HG02610 (cell line): ENCODE measurements around the gene SPATA46.

Source experiments
- ATAC-seq: cut with Tn5 transposase; IDR thresholded peaks from one replicate; pipeline ENCODE4 v1.9.1; 2021; ENCODE audit warnings: mild to moderate bottlenecking, moderate library complexity; ENCODE audit not compliant: unreplicated experiment

Gene SPATA46

DNA sequence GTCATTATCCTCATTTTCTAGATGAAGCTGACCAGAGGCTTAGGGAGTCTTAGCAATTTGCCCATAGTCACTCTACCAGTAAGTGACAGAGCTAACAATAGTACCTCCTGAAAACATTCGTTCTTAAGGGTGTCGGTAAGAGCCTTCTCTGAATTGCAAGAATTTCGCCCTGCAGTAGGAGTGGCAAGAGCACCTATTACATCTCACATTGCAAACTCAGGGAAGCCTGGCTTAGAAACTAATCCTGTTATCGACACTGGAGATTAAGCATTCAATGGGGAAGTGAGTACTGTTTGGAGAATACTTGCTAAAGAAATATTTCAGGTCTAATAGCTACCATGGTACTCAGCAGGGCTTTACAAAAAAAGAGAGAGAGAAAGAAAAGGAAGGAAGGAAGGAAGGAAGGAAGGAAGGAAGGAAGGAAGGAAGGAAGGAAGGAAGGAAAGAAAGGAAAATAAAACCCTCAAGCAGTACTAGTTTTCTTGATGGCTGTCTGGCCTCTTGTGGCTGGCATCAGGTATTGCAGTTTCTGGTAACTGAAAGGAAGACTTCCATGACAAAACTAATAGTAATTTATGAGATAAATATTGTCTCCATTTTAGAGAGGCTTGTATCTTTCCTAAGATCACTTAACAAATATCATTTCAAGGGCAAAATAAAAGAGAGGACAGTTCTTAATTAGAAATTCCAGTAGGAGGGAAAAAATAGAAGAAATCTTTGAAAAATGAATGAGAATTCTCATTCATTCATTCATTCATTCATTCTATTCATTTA is 15.3 kb upstream of the SPATA46 start:
- ATAC-seq = no peak

DNA sequence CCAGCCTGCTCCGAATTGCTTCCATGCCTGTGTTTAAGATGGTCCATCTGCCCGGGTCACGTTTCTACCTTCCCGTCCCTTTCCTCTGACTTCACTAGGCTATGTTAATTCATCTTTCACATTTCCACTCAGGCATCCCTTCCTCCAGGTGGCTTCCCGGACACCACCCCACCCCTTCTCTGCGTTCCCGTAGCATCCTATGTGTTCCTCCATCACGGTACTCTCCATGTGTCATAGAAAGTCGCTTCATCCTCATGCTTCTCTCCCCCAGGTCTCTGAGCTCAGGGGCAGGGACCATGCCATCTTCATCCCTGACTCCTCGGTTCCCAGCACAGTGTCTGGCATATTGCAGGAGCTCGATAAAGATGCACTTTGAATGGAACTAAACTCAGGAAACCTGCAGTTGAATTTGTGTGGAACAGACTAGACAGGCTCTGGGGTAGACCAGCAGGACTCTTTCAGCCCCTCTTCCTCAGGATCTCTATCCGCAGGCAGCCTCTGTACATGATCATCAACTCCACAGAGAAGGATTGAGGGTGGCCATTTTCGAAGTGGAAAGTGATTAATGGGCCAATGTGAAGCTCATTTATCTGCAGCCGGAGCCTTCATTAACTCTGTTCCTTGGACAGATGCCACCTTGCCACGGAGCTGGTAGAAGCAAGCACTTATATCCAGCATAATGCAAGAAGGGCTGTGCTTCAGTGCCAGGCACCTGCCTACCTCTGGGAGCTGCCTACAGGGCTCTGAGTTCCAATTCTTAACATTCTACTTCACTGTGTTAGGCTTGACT is 13.9 kb upstream of the SPATA46 start:
- no peak for ATAC-seq

DNA sequence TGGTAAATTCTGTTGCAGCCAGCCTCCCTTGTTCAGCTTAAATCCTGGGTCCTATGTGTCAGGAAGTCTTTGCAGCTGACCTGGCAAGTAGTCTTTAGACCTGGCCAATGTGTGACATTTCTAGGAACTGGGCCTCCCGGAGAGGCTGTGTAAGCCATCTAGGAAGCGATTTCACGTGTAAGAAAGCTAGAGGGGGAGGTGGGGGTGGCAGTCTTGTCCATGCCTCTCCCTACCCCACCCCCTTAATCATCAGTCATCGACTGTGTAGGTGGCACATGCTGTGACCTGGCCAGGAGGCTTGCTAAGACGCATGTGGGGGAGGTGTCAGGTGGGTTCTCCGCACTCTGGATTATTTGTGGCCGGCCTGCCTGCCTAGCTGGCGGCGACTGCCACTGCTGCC is 13.3 kb upstream of the SPATA46 start:
- ATAC-seq = no peak

DNA sequence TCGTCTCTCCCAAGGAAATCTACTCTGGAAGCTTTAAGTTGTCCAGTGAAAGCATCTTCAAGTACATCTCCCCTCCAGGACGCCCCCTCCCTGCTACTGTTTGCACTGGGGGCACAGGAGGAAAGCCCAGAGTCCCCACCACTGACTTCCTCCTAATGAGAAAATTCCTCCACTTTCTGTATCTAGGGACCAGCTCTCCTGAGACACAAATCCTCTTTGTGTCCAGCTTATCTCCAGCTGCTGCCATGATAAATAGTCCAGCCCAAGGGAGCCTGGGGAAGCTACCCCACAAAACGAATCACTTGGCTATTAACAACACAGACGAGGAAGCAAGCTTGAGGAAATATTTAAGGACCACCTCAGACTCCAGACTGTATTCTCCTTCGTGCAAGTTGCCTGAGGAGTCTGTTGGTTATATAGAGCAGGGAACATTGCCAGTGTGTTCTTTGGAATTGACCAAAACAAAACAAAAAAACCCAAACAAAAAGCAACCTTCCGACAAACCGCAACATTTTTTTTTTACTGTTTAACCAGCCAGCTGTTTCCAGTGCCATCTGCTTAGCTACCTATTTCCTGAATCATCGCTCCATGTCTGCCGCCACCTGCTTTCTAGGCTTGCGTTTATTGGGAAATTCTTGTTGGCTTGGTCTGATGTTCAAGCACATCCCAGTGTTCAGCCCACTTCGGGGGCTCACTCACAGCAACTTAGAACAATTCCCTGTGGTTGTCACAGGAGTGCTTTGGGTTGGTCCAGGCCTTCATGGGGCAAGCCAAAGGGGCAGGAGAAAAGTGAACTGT is 12.6 kb upstream of the SPATA46 start:
- ATAC-seq = no peak

GRCh38 chr1:162388615-162389014 is 12.0 kb upstream of the SPATA46 start:
- no peak for ATAC-seq

GRCh38 chr1:162388083-162388594 is 11.5 kb upstream of the SPATA46 start:
- ATAC-seq = no peak

DNA sequence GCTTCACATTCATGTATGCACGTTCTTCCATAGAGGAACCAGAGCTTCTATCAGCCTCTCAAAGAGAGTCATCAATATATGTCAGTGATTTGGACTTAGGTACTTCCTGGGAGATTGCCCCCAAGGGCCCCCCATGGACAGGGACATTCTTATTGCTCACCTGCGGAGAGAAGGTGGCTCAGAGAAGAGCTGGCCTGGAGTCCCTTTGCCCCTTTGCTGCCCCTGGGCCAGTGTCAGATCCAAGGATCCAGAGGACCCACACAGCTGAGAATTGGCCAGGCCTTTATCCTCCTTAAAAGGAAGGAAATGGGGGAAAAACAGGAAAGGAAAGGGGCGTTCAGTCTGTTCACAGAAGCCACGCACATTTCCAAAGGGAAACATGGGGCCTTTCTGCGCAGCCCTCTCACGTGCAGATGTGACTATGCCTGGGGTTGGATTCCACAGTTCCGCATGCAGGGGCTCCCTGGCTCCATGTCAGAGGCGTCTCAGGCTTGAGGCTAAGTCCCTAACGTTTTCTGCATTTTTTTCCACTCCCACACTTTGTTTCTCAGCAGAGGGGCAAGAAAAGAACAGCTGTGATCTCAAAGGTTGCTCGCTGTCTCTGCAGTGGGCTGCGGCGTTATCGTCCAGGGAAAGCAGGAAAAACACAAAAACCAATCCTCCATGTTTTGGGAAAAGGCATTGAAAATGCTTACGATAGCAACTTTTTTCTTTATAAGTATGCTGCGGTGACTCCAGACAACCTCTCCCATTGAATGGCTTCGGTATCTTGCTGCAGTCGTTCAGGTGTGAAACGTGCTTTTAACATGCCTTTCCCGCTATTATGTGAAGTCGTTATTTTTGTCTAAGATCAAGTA is 10.8 kb upstream of the SPATA46 start:
- ATAC-seq = no peak

GRCh38 chr1:162386292-162387225 is 9.9 kb upstream of the SPATA46 start:
- ATAC-seq = no peak

- no peak for ATAC-seq
These were observed 9.0 kb upstream of the SPATA46 start for GRCh38 chr1:162385702-162386101.

DNA sequence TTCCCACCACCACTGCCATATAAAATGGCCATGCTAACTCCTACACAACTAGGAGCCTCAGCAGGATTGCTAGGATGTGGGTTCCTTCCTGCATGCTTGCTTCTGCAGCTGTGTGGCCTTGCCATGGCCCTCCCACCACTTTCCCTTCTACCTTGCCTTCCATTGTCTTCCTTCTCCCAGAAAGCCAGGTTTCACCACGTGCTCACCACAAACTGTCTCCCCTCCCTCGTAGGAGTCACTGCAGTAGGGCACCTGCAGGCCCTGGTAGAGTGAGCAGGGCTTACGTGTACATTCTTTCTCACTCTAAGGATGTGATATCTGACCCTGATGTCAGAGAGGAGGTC is 8.6 kb upstream of the SPATA46 start:
- ATAC-seq = no peak

- ATAC-seq = no peak
These were observed 8.1 kb upstream of the SPATA46 start for GRCh38 chr1:162384601-162385279.

DNA sequence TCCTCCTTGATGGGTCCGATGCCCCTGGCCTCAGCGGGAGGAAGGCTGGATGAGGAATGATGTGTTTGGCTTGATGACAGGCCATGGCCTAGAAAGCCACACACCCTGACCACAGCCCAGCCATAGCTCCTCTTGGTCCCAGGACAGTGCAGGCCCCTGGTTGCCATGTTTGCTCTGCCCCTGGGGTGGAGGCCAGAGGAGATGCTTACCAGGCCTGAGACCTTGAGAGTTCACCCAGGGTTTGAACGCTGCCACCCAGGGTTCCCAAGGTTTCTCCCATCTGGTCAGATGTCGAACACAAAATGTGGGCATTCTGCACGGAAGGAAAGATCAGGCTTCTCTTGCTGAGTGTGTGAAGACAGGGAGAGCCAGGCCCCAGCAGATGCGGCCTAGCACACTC is 7.5 kb upstream of the SPATA46 start:
- no peak for ATAC-seq

DNA sequence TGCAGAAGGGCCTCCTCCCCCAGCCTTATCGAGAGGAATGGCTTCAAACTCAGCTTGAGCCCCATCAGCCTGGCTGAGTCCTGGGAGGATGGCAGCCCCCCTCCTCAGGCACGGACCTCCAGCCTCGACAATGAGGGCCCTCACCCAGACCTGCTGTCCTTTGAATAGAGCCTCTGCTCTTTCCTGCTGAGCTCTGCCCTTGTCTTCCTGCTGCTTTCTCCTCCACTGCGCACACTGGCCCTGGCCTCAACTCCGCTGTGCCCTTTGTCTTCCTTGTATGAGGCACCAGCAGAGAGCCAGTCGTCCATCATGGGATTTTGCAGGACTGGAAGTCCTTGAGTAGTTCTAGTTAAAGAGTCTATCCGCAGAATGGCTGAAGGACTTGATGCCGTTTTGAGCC is 6.9 kb upstream of the SPATA46 start:
- no peak for ATAC-seq

DNA sequence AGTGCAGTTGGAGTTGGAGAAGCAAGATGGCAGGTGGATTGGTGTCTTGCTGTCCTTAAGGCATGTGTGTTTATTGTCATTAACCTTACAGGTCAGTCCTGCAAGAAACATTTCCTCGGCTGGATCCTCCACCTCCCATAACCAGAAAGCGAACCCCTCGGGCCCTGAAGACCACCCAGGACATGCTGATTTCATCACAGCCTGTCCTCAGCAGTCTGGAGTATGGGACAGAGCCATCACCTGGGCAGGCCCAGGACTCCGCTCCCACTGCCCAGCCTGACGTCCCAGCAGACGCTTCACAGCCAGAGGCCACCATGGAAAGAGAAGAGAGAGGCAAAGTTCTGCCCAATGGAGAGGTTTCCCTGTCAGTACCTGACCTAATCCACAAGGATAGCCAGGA is 6.4 kb upstream of the SPATA46 start:
- ATAC-seq = no peak

DNA sequence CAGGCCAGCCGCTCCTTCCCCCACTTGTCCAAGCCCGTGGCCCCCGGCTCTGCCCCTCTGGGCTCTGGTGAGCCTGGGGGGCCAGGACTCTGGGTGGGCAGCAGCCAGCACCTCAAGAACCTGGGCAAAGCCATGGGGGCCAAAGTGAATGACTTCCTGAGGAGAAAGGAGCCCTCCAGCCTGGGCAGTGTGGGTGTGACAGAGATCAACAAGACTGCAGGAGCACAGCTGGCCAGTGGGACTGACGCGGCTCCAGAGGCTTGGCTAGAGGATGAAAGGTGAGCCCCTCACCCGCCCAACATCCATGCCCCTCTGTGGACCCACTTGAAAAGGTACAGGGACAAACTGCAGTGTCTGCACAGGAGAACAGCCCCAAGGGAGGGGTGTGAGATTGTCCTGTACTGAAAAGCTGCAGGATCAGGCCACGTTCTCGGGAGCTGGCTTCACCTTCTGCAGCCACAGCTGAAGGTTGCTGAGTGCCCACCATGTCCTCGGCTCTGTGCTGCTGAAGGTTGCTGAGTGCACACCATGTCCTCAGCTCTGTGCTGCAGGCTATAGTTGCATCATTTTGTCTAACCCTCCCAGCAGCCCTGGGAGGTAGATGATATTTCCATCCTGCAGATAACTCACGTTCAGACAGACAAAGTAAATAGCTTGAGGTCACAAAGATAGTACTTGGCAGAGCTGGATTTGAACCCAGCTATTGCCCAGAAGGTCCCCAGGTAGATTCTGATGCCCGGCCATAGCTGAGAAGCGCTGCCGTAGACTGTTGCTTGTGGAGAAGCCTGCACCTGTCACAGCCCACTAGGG is 5.5 kb upstream of the SPATA46 start:
- ATAC-seq = no peak

GRCh38 chr1:162381383-162381782 is 4.7 kb upstream of the SPATA46 start, which contains the start of gene C1orf226:
TSS of gene C1orf226 (plus strand) at chr1:162381728. CDS start at chr1:162381902, 174 bp downstream.
- no peak for ATAC-seq

DNA sequence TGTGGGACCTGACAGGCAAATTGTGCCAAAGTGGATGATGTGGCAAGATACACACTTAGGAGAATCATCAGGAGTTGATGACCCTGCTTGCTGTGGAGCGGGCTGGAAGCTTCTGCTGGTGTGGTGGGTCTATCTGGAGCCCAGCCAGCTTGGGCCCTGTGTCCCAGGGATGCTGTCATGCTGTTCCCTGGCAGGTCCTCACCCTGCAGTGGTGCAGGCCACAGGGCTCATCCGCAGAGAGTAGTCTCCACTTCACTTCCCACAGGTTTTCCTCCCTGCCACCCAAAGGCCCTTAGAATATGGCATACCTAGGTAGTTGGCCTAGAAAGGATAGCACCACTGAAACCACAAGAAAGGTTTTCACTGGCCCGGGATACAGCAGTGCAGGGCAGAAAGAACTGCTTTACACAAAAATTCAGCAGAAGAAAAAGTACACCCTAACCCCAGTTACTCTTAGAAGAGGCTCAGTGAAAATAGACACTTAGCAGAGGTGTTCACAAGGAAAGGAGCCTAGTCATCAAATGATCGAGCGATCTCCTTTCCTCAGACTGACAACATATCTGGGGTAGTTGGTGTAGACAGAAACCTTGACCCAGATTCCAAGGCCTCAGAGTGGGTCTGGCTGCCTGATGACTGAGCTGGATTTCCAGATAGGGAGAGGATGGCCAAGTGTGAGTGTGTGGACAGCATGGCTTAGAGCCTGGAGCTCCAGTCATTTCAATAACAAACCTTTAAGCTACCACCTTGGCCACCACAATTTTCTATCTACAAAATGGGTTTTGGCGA is 3.6 kb upstream of the SPATA46 start:
- ATAC-seq = no peak
